Measurements from ENCODE around the gene ARHGAP23. TPM values are rescaled to one million over a fixed set of nuclear protein-coding genes. Genes with fewer than 3 reads are reported as not detected.

The ARHGAP23 gene
- total RNA-seq, 1 experiment from 2014 or later = 97.9 TPM

GRCh38 chr17:38507436-38507835 is 79.2 kb downstream of the ARHGAP23 start:
- Mint-ChIP-seq H3K27ac (no peak overlapping the region), H3K27me3 (ENCODE audit: low read depth) (peaks cover 27% of the 10 kb centered on the region)
- H4K20me1 ChIP-seq (ENCODE audit: control insufficient read depth, insufficient read depth, insufficient read length) = peaks cover 2% of the 10 kb centered on the region

More at GRCh38 chr17:38507436-38507835, 79.2 kb downstream of the ARHGAP23 start:
- Histone ChIP-seq H3K27ac (ENCODE audit: insufficient read length, low read depth, low read length) (no peak overlapping the region), H4K5ac (ENCODE audit: insufficient read length, low read depth, low read length) (no peak overlapping the region), H2BK120ac (ENCODE audit: low read depth, low read length, poor library complexity, severe bottlenecking) (no peak overlapping the region), H3K18ac (ENCODE audit: insufficient read length, low read depth, low read length) (no peak overlapping the region), H3K4ac (ENCODE audit: low read depth, low read length) (no peak overlapping the region), H2BK20ac (ENCODE audit: low read depth, low read length, poor library complexity, severe bottlenecking) (no peak overlapping the region), H3K23ac (ENCODE audit: insufficient read length, low read depth, low read length) (no peak overlapping the region), H3K9ac (ENCODE audit: extremely low read depth, insufficient read length, low read length) (no peak overlapping the region), H2AK5ac (ENCODE audit: insufficient read length, low read length) (no peak overlapping the region), H3K56ac (ENCODE audit: insufficient read length, low read depth, low read length) (no peak overlapping the region), H3K4me1 (ENCODE audit: insufficient read depth, low read length) (peaks cover 8% of the 10 kb centered on the region; the same call in 1 of the 2 replicates), H4K8ac (replicated peaks; ENCODE audit: insufficient read length, low read depth, low read length) (no peak overlapping the region), H3K23me2 (ENCODE audit: insufficient read length, low read depth, low read length, poor library complexity, severe bottlenecking) (peaks cover 18% of the 10 kb centered on the region), H3K14ac (ENCODE audit: insufficient read depth, low read length) (no peak overlapping the region), H3K4me2 (ENCODE audit: insufficient read depth, insufficient read length, low read length) (no peak overlapping the region), H2AFZ (ENCODE audit: low read length) (no peak overlapping the region), H2BK5ac (ENCODE audit: insufficient read length, low read length) (no peak overlapping the region), H3K9me3 (ENCODE audit: control insufficient read depth, low read depth, low read length) (no peaks in the 10 kb centered on the region), H3K79me1 (ENCODE audit: insufficient read depth, low read depth, low read length, poor library complexity, severe bottlenecking) (no peaks in the 10 kb centered on the region), H2BK12ac (ENCODE audit: insufficient read length, low read depth, low read length) (no peak overlapping the region), H3K79me2 (ENCODE audit: insufficient read depth, low read length) (no peaks in the 10 kb centered on the region), H3K27me3 (ENCODE audit: insufficient read depth, low read length) (no peaks in the 10 kb centered on the region; the same call in 1 of the 2 replicates), H3T11ph (ENCODE audit: low read length) (no peak overlapping the region), H4K91ac (ENCODE audit: insufficient read length, low read depth, low read length) (no peak overlapping the region), H2BK15ac (ENCODE audit: low read depth, low read length) (no peak overlapping the region)
- Mint-ChIP-seq H3K36me3 (ENCODE audit: insufficient read depth in 1 of 3, low read depth in 3 of 3) (peaks cover 8 to 43% (median 8%) of the 10 kb centered on the region in 3 experiments), H3K4me3 (no peak overlapping the region), H3K9me3 (no peaks in the 10 kb centered on the region), H3K4me1 (peaks cover 35 to 48% of the 10 kb centered on the region in 2 experiments)
- peak; percentile 47 for DNase-seq
- WGBS (ENCODE audit: extremely low coverage, insufficient read length, low lambda C conversion rate) = no CpG with 5 or more reads among the region's 3 CpGs
- 0 out of 3 replicates have a peak, but pooled peaks have one; percentile 27 for TF ChIP-seq CTCF (conservative IDR thresholded peaks at IDR 0.05)
